ENCODE measurements around the gene SLC22A12.

DNA sequence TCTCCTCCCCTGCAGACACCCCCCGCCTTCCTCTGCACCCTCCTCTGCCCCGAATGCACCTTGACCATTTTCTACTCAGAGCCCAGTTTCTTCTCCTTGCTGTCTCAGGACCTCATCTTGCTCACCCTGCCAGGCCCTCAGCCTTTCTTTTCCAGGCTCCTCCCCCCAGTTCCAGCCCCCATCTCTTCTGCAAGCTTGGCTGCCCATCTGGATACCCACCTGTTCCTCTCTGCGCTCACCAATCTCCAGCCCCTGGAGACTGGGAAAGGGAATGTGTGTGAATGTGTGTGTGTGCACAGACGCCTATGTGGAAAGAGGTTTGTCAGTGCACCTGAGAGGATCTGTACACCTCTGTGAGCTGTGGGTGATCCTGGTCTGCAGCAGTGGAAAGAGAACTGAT lies 36.4 kb downstream of the SLC22A12 start:
- TF ChIP-seq, protein P1, sequence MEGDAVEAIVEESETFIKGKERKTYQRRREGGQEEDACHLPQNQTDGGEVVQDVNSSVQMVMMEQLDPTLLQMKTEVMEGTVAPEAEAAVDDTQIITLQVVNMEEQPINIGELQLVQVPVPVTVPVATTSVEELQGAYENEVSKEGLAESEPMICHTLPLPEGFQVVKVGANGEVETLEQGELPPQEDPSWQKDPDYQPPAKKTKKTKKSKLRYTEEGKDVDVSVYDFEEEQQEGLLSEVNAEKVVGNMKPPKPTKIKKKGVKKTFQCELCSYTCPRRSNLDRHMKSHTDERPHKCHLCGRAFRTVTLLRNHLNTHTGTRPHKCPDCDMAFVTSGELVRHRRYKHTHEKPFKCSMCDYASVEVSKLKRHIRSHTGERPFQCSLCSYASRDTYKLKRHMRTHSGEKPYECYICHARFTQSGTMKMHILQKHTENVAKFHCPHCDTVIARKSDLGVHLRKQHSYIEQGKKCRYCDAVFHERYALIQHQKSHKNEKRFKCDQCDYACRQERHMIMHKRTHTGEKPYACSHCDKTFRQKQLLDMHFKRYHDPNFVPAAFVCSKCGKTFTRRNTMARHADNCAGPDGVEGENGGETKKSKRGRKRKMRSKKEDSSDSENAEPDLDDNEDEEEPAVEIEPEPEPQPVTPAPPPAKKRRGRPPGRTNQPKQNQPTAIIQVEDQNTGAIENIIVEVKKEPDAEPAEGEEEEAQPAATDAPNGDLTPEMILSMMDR (IDR thresholded peaks at IDR 0.05; ENCODE audit: insufficient read depth, low read depth, low read length), result no peak
- TF ChIP-seq EZH2 (IDR thresholded peaks at IDR 0.05; ENCODE audit: insufficient read depth, low read length), result no peak
